Muscle of leg (tissue), 11 donors: ENCODE data around the gene ATP4A. TPM values are rescaled to one million over a fixed set of nuclear protein-coding genes. Genes with fewer than 3 reads are reported as not detected.
A peak's percentile ranks its signal among the peaks of the same experiment; 100 is the strongest.

ENCODE experiments used
- DNase-seq: peaks from one replicate; pipeline ENCODE4 v3.0.0; 2013
- H3K27ac ChIP-seq: one replicate; pipeline ENCODE4 v1.5.1; 2013; ENCODE audit warnings: mild to moderate bottlenecking, low read length, control low read depth
- H3K27me3 ChIP-seq: one replicate; pipeline ENCODE4 v1.6.1; 2013; ENCODE audit warnings: low read length; ENCODE audit not compliant: control insufficient read depth, insufficient read depth
- H3K36me3 ChIP-seq: one replicate; pipeline ENCODE4 v1.6.1; 2013; ENCODE audit warnings: low read length; ENCODE audit not compliant: control insufficient read depth, insufficient read depth
- H3K4me1 ChIP-seq: one replicate; pipeline ENCODE4 v1.6.1; 2013; ENCODE audit warnings: low read length; ENCODE audit not compliant: control insufficient read depth, insufficient read depth
- H3K4me3 ChIP-seq: one replicate; pipeline ENCODE4 v1.5.1; 2013; ENCODE audit warnings: low read length, control low read depth
- H3K9me3 ChIP-seq: replicated peaks from 2 replicates; pipeline ENCODE4 v1.6.1; 2013; ENCODE audit warnings: low read depth, low read length; ENCODE audit not compliant: control insufficient read depth
- WGBS: methylation state at CpG from one replicate; pipeline ENCODE4 v1.1.5; 2013; ENCODE audit warnings: missing lambda C conversion rate; ENCODE audit not compliant: insufficient coverage; 5-methylcytosine and 5-hydroxymethylcytosine counted together
- polyA plus RNA-seq, 8 donors: library from polyadenylated mRNA; unstranded; fragments of 120-200 nt; gene quantifications; one replicate each; pipeline versions ENCODE4 v1.2.1 to v1.2.3, GENCODE V29; 2013; ENCODE audit warnings: inconsistent platforms in 1 of 8, low replicate concordance in 1 of 8; ENCODE audit not compliant: insufficient read length in 8 of 8, insufficient read depth in 1 of 8
- total RNA-seq: library from RNA; stranded (reverse); fragments of 120-200 nt; gene quantifications from one replicate; pipeline ENCODE4 v1.2.4, GENCODE V29; 2013

ATP4A gene
- total and polyA plus RNA-seq, 9 donors, result 0.52 TPM; not detected in 8

DNA sequence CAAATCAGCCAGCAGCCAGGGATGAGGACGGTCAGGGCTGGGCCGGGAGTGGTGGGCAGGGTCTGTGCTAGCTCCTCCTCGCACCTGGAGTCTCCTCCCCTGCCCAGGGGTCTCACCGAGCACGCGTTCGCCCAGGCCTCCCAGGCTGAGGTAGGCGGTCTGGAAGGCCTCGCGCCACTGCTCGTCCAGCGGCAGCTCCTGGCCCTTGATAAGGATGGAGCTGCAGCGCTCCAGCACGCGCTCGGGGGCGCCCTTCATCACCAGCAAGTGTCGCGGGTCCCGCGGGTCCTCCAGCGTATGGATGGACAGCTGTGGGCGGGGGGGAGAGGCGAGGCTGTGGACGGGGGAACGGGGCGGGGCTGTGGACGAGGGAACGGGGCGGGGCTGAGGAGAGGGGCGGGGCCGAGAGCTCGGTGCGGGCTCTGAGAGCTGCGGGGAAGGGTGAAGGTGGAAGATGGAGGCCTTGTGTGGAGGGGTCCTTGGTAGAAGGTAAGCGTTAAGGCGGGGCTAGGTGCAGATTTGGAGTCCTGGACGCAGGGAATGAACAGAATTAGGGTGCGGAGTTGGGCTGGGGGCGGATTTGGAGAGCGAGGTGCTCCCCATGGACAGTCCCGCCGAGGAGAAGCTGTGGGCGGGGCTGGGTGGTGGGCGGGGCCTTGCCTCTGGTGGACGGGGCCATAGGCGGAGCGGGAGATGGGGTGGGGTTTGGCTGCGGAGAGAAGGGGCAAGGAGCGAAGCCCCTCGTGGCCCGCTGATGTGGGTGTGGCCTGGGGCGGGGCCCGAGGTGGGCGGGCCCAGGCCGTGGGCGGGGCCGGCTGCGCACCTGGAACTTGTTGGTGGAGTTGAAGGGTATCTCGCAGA lies 5.7 kb downstream of the ATP4A start:
- WGBS, result under 1% methylated on average over 43 of the region's 60 CpGs
- Histone ChIP-seq H3K36me3 (no peaks in the 10 kb centered on the region), H3K4me1 (peaks cover 3% of the 10 kb centered on the region), H3K9me3 (no peaks in the 10 kb centered on the region), H3K4me3 (peak overlapping the region; percentile 9), H3K27ac (no peak overlapping the region), H3K27me3 (peaks cover 49% of the 10 kb centered on the region)
- DNase-seq, result peak; percentile 45

DNA sequence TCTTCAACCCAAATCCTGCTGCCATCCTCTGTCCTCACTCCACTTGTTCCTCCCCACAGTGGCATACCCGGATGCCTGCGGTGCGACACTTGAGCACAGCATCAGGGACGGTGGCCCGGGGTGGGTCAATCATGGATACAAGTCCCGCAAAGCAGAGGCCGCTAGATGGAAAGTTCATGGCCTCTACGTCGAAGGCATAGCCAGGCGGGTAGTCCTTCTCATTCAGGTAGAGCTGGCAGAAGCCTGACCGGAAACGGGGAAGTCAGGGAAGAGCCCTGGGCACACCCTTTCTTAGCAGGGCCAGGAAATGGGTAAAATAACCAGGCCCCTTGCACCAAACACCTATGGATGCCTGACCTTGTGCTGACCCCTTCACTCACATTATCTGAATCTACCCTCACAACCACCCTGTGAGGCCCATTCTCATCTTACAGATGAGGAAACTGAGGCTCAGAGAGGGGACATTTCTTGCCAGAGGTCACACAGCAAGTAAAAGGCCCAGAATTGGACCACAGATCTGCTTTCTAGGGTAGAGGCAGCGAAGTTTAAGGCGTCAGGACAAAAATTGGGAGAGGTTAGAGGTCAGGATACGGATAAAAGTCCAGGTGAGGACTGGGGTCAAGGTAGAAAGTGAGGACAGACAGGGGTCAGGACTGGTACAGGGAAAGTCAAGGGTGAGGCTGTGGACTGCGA lies 6.5 kb downstream of the ATP4A start:
- Histone ChIP-seq H3K4me1 (peaks cover 3% of the 10 kb centered on the region), H3K27me3 (peaks cover 46% of the 10 kb centered on the region), H3K9me3 (no peaks in the 10 kb centered on the region), H3K4me3 (no peak overlapping the region), H3K36me3 (no peaks in the 10 kb centered on the region), H3K27ac (no peak overlapping the region)
- no peak for DNase-seq
- WGBS, result 78% methylated on average over 16 of the region's 16 CpGs

DNA sequence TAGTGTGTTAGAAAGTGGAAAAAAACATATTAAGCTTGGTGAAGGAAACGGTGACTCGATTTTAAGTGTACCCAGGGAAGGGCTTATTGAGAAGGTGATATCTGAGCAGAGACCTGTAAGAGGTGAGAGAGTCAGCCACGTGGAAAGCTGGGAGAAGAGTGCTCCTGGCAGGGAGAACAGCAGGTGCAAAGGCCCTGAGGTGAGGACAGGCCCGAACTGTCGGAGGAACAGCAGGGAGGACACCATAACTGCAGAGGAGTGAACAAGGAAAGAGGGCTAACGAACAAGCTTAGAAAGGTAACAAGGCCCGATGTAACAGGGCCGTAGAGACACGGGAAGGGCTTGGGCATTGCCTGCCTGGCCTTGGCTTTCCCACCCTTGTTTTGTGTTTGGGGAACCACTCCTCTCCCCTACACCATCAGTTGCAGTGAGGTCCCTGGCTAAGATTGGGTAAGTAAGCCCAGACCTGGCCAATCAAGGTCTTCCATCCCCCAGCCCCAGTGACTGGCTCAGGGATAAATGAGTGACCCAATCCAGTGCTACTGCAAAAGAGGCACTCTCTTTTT lies 7.3 kb downstream of the ATP4A start:
- WGBS, result 72% methylated on average over 5 of the region's 9 CpGs
- no peak for DNase-seq
- no peaks in the 10 kb centered on the region for H3K36me3 ChIP-seq
- peaks cover 41% of the 10 kb centered on the region for H3K27me3 ChIP-seq
- H3K4me1 ChIP-seq, result peaks cover 3% of the 10 kb centered on the region
- H3K4me3 ChIP-seq, result no peak overlapping the region
- no peak overlapping the region for H3K27ac ChIP-seq
- H3K9me3 ChIP-seq, result no peaks in the 10 kb centered on the region

DNA sequence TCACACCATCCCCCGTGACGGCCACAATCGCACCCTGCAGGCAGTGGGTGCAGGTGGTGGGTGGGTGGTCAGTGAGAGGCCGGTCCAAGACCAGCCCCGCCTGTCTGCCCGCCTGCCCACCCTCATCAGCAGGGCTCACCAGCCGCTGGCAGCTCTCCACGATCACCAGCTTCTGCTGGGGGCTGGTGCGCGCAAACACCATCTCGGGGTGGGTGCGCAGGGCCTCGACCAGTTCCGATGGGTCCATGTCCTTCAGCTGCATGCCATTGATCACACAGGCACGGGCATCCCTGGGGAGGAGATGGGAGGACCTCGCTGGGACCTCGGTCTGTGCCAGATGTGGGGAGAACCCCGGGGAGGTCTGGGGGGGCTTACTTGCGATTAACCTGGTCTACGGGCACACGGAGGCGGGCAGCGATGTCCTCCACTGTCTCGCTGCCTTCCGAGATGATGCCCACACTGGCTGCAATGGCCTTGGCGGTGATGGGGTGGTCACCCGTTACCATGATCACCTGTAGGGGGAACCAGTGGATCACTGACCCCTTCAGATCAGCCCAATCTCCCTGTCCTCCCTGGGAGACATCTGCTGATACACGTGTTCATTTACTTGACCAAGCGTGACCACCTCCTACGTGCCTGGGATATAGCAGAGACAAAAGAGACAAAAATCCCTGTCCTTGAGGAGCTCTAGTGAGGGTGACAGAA lies 8.0 kb downstream of the ATP4A start:
- WGBS, result 67% methylated on average over 22 of the region's 30 CpGs
- Histone ChIP-seq H3K9me3 (no peaks in the 10 kb centered on the region), H3K4me3 (no peak overlapping the region), H3K4me1 (peaks cover 3% of the 10 kb centered on the region), H3K27me3 (peaks cover 37% of the 10 kb centered on the region), H3K27ac (no peak overlapping the region), H3K36me3 (no peaks in the 10 kb centered on the region)
- DNase-seq, result no peak

DNA sequence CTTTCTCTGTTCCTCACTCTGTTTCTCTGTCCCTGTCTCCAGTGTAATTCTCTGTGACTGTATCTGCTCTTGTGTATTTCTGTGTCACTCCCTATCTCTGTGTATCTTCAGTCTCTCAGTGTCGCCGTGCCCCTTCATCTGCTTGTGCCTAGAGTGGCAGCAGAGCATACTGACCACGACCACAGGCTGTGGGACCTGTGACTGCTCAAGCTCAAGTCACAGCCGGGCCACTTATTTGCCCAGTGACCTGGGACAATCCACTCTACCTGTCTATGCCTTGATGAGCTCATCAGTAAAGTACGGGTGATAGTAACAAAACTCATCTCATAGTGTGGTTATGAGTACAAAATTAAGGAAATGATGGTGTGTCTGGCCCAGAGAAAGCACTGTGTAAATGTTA lies 9.4 kb downstream of the ATP4A start:
- DNase-seq, result no peak
- no peaks in the 10 kb centered on the region for H3K36me3 ChIP-seq
- 78% methylated on average over 4 of the region's 5 CpGs for WGBS

DNA sequence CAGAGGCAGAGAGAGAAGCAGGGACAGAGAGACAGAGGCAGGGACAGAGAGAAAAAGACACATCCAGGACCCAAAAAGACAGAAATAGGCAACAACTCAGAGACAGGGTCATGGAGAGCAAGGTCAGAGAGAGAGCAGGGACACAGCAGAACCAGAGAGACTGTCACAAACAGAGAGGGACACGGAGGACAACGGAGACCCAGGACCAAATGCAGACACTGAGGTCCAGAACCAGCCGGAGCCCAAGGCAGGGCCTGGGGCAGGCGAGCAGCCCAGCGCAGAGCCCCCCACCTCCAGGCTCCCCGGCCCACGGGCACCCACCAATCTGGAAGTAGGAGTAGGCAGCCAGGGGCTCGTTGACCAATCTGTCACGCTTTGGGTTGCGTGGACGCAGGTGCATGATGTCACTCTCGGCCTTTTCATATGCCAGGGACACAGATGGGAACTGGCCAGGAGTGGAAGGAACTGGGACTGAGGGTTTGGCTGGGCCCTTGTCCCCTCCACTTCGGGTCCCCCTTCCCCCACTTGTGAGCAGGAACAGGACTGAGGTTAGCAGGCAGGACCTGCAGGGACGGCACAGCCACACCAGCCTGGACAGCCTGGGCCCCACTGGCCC lies 10.0 kb downstream of the ATP4A start:
- Histone ChIP-seq H3K4me3 (no peak overlapping the region), H3K4me1 (peaks cover 3% of the 10 kb centered on the region), H3K36me3 (no peaks in the 10 kb centered on the region), H3K27ac (no peak overlapping the region), H3K9me3 (no peaks in the 10 kb centered on the region), H3K27me3 (peaks cover 20% of the 10 kb centered on the region)
- whole genome bisulfite sequencing, result 66% methylated on average over 13 of the region's 14 CpGs
- no peak for DNase-seq

More for the DNA sequence above, 9.4 kb downstream of the ATP4A start:
- Histone ChIP-seq H3K9me3 (no peaks in the 10 kb centered on the region), H3K4me1 (peaks cover 3% of the 10 kb centered on the region), H3K27ac (no peak overlapping the region), H3K27me3 (peaks cover 26% of the 10 kb centered on the region), H3K4me3 (no peak overlapping the region)

DNA sequence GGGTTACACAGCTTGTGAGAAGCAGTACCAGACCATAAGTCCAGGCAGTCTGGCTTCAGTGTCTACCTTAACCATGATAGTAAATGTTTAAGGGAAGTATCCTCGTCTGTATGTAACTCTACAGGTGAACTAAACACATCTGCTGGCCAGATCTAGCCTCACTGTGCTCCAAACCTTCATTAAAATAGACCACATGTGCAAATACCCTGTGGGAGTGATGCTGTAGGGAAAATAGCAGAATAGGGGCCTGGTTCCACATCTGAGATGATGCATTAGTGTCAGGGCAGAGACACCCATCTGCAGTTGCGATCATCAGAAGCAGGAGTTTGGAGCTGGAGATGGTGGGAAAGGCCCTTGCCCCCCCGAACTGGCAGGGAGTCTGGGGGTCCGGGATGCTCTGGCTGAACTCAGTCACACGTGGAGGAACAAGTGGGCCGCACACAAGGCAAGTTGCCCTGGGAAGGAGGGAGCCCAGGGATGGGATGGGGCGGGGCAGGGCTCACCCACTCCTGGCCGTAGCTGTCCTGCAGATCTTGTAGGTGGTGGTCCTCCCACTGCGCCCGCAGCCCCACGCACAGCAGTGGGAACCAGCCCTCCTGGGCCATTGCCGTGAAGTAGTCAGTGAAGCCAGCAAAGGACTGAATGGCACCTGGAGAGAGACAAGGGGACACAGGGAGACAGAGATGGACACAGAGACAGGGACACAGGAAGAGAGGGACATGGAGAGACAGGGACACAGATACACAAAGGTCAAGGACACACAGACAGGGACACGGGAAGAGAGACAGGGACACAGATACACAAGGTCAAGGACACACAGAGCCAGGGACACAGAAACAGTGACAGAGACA lies 10.7 kb downstream of the ATP4A start:
- Histone ChIP-seq H3K4me1 (peaks cover 3% of the 10 kb centered on the region), H3K9me3 (no peaks in the 10 kb centered on the region), H3K4me3 (no peak overlapping the region), H3K27me3 (peaks cover 13% of the 10 kb centered on the region), H3K36me3 (peaks cover 3% of the 10 kb centered on the region), H3K27ac (no peak overlapping the region)
- 66% methylated on average over 9 of the region's 13 CpGs for WGBS
- DNase-seq, result no peak

DNA sequence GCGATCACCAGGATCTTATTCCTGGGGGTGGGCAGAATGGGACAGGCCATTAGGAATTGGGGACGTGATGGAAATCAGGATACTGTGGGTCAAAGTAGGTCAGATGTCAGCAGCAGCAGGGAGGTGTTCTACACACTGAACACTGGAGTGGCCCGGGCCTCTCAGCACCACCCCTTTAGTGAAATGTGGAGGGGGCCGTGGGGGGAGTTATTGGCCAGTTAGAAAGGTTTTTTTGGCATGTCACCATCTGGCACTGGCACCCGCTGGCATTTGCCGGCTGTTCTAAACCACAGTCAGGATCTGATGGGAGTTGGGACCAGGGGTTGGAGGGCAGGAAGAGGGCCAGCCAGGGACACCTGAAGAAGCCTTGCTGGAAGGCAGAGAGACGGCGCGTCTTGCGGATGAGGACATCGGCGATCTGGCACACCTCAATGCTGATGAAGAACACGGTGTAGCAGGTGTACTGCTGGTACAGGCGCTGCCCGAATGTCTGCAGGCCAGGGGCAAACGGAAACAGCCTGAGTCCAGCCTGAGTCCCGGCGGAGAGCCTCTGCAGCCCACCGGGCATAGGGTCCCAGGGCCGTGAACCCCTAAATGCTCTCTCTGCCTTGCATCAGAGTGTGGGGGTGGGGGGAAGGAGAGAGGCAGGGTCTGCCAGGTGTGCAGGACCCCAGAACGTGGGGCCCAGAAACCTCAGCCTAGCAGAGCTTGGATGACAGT lies 12.2 kb downstream of the ATP4A start:
- Histone ChIP-seq H3K9me3 (no peaks in the 10 kb centered on the region), H3K27me3 (no peaks in the 10 kb centered on the region), H3K4me3 (no peak overlapping the region), H3K36me3 (peaks cover 17% of the 10 kb centered on the region), H3K4me1 (peaks cover 6% of the 10 kb centered on the region), H3K27ac (no peak overlapping the region)
- WGBS, result 82% methylated on average over 21 of the region's 21 CpGs
- DNase-seq, result no peak
